ENCODE results near the gene AAGAB.

AAGAB gene

GRCh38 chr15:67186688-67187087 lies 67.8 kb downstream of the AAGAB start:
- DNase-seq: no peak

- DNase-seq: no peak
Measured at GRCh38 chr15:67186226-67186649, 68.2 kb downstream of the AAGAB start.

GRCh38 chr15:67185621-67186225 lies 68.7 kb downstream of the AAGAB start:
- peak; percentile 63 for DNase-seq

- no peak for DNase-seq
Measured at GRCh38 chr15:67185051-67185450, 69.4 kb downstream of the AAGAB start.

- no peak for DNase-seq
Measured at GRCh38 chr15:67184208-67184925, 70.1 kb downstream of the AAGAB start.

- DNase-seq: peak; percentile 88
Measured at GRCh38 chr15:67183443-67184169, 70.9 kb downstream of the AAGAB start.

- no peak for DNase-seq
Measured at GRCh38 chr15:67181221-67181639, 73.2 kb downstream of the AAGAB start.

- DNase-seq: no peak
Measured at GRCh38 chr15:67180514-67181191, 73.8 kb downstream of the AAGAB start.

GRCh38 chr15:67180035-67180434 lies 74.4 kb downstream of the AAGAB start:
- no peak for DNase-seq

GRCh38 chr15:67179411-67179995 lies 75.0 kb downstream of the AAGAB start:
- DNase-seq: no peak

GRCh38 chr15:67178569-67179210 lies 75.8 kb downstream of the AAGAB start:
- peak; percentile 96 for DNase-seq

GRCh38 chr15:67177752-67178151 lies 76.7 kb downstream of the AAGAB start:
- no peak for DNase-seq

- no peak for DNase-seq
Measured at GRCh38 chr15:67176195-67176971, 78.1 kb downstream of the AAGAB start.

- DNase-seq: peak; percentile 49
Measured at GRCh38 chr15:67175643-67176071, 78.8 kb downstream of the AAGAB start.

GRCh38 chr15:67174864-67175573 lies 79.4 kb downstream of the AAGAB start:
- no peak for DNase-seq

- no peak for DNase-seq
Measured at GRCh38 chr15:67174446-67174845, 80.0 kb downstream of the AAGAB start.

- no peak for DNase-seq
Measured at GRCh38 chr15:67173786-67174185, 80.7 kb downstream of the AAGAB start.

- no peak for DNase-seq
Measured at GRCh38 chr15:67173005-67173404, 81.5 kb downstream of the AAGAB start.

- no peak for DNase-seq
Measured at GRCh38 chr15:67172172-67172571, 82.3 kb downstream of the AAGAB start.

- no peak for DNase-seq
Measured at GRCh38 chr15:67171471-67171870, 83.0 kb downstream of the AAGAB start.

Data from fibroblast of skin of abdomen (primary cell).